DOHH2 (cell line): ENCODE results near the gene MAPK4.

Experiments used
- H3F3A ChIP-seq: fragments of 200-600 bp; sonication (generic), shearing (Covaris generic); 2 replicates; pipeline ENCODE4 v1.6.0; 2016; ENCODE audit warnings: antibody characterized with exemption, mild to moderate bottlenecking; ENCODE audit not compliant: control insufficient read depth, insufficient read depth
- H3K27ac ChIP-seq: fragments of 200-600 bp; sonication (generic); 2 replicates; pipeline ENCODE4 v1.5.1; 2014; ENCODE audit warnings: low read depth, mild to moderate bottlenecking, low read length, moderate library complexity
- H3K27me3 ChIP-seq: fragments of 200-600 bp; sonication (generic); 2 replicates; pipeline ENCODE4 v1.6.1; 2014; ENCODE audit warnings: mild to moderate bottlenecking, low read length, mixed read lengths; ENCODE audit not compliant: control insufficient read depth
- H3K36me3 ChIP-seq: fragments of 200-600 bp; sonication (generic); 2 replicates; pipeline ENCODE4 v1.6.1; 2014; ENCODE audit warnings: mild to moderate bottlenecking, low read length, moderate library complexity, mixed read lengths; ENCODE audit not compliant: control insufficient read depth
- H3K4me1 ChIP-seq: fragments of 200-600 bp; sonication (generic); 2 replicates; pipeline ENCODE4 v1.6.1; 2014; ENCODE audit warnings: mild to moderate bottlenecking, low read length, mixed read lengths; ENCODE audit not compliant: control insufficient read depth
- H3K4me2 ChIP-seq: fragments of 200-600 bp; sonication (generic); 2 replicates; pipeline ENCODE4 v1.6.0; 2014; ENCODE audit warnings: mild to moderate bottlenecking, low read length, moderate library complexity
- H3K4me3 ChIP-seq: fragments of 200-600 bp; sonication (generic); 2 replicates; pipeline ENCODE4 v1.5.1; 2014; ENCODE audit warnings: mild to moderate bottlenecking, low read length, mixed read lengths
- H3K79me2 ChIP-seq: fragments of 200-600 bp; sonication (generic); 2 replicates; pipeline ENCODE4 v1.6.1; 2014; ENCODE audit warnings: mild to moderate bottlenecking, low read length, mixed read lengths; ENCODE audit not compliant: control insufficient read depth
- H3K9me2 ChIP-seq: fragments of 200-600 bp; sonication (generic); replicated peaks from 2 replicates; pipeline ENCODE4 v1.6.1; 2014; ENCODE audit warnings: mild to moderate bottlenecking, low read length, mixed read lengths; ENCODE audit not compliant: control insufficient read depth
- H3K9me3 ChIP-seq: fragments of 200-600 bp; sonication (generic); 2 replicates; pipeline ENCODE4 v1.6.1; 2014; ENCODE audit warnings: antibody characterized with exemption, low read length, mixed read lengths; ENCODE audit not compliant: control insufficient read depth, insufficient read depth
- H4K20me1 ChIP-seq: fragments of 200-600 bp; sonication (generic); 2 replicates; pipeline ENCODE4 v1.6.0; 2014; ENCODE audit warnings: low read depth, mild to moderate bottlenecking, antibody characterized with exemption, low read length, moderate library complexity; ENCODE audit not compliant: control insufficient read depth, insufficient read depth
- CTCF ChIP-seq: fragments of 200-600 bp; sonication (generic); IDR thresholded peaks from one replicate; pipeline ENCODE4 v1.5.1; 2014; ENCODE audit warnings: antibody characterized with exemption, mild to moderate bottlenecking, low read depth, low read length; ENCODE audit not compliant: poor library complexity, severe bottlenecking
- EZH2phosphoT487 ChIP-seq: fragments of 200-600 bp; sonication (generic); IDR thresholded peaks from 2 replicates; pipeline ENCODE4 v1.6.1; 2017; ENCODE audit warnings: borderline replicate concordance, mild to moderate bottlenecking, antibody characterized with exemption, low read length, moderate library complexity, mixed read lengths

The MAPK4 gene

GRCh38 chr18:50696929-50697328 lies 137.0 kb downstream of the MAPK4 start:
- H3K4me2 ChIP-seq = no peak overlapping the region

GRCh38 chr18:50697509-50697908 lies 137.6 kb downstream of the MAPK4 start:
- Histone ChIP-seq H3K79me2 (no peaks in the 10 kb centered on the region), H3K27me3 (peaks cover 10% of the 10 kb centered on the region), H3K9me2 (no peaks in the 10 kb centered on the region), H3K9me3 (no peaks in the 10 kb centered on the region), H3K4me1 (no peaks in the 10 kb centered on the region), H3F3A (no peaks in the 10 kb centered on the region), H3K4me2 (no peak overlapping the region), H3K4me3 (no peak overlapping the region), H4K20me1 (no peaks in the 10 kb centered on the region), H3K36me3 (no peaks in the 10 kb centered on the region), H3K27ac (no peak overlapping the region)
- TF ChIP-seq EZH2phosphoT487 = no peak
- no peak for TF ChIP-seq CTCF

More at GRCh38 chr18:50696929-50697328, 137.0 kb downstream of the MAPK4 start:
- Histone ChIP-seq H4K20me1 (no peaks in the 10 kb centered on the region), H3K27me3 (peaks cover 10% of the 10 kb centered on the region), H3K79me2 (no peaks in the 10 kb centered on the region), H3K9me2 (no peaks in the 10 kb centered on the region), H3F3A (no peaks in the 10 kb centered on the region), H3K4me1 (no peaks in the 10 kb centered on the region), H3K36me3 (no peaks in the 10 kb centered on the region), H3K27ac (no peak overlapping the region), H3K9me3 (no peaks in the 10 kb centered on the region), H3K4me3 (no peak overlapping the region)
- TF ChIP-seq CTCF (no peak), EZH2phosphoT487 (no peak)

GRCh38 chr18:50700245-50701165 lies 140.6 kb downstream of the MAPK4 start:
- Histone ChIP-seq H3K27me3 (peaks cover 10% of the 10 kb centered on the region), H3K9me3 (no peaks in the 10 kb centered on the region), H4K20me1 (no peaks in the 10 kb centered on the region), H3K27ac (no peak overlapping the region), H3K36me3 (no peaks in the 10 kb centered on the region), H3K79me2 (no peaks in the 10 kb centered on the region), H3K9me2 (no peaks in the 10 kb centered on the region), H3K4me2 (no peak overlapping the region), H3K4me1 (no peaks in the 10 kb centered on the region), H3K4me3 (no peak overlapping the region), H3F3A (no peaks in the 10 kb centered on the region)
- TF ChIP-seq EZH2phosphoT487 (no peak), CTCF (no peak)
